Endothelial cell of umbilical vein (primary cell): ENCODE data around the gene TTLL5. TPM values are rescaled to one million over a fixed set of nuclear protein-coding genes. Genes with fewer than 3 reads are reported as not detected.
A peak's percentile ranks its signal among the peaks of the same experiment; 100 is the strongest.

Source experiments
- BruUV-seq: library from RNA; stranded (reverse); fragments of 400-500 nt; replicated peaks from 2 replicates; lab custom pipeline; 2021; lab: Mats Ljungman, UMichigan
- CTCF ChIA-PET: fragments of 300-600, 350-600 bp; sonication (Branson Sonifier 250); formaldehyde crosslinking; loops from one replicate; lab custom pipeline; 2021; ENCODE audit warnings: antibody characterized with exemption, inconsistent platforms; lab: Charles Lee
- POLR2A ChIA-PET: fragments of 300-600, 350-600 bp; sonication (Branson Sonifier 250); formaldehyde crosslinking; loops from one replicate; lab custom pipeline; 2021; ENCODE audit warnings: antibody characterized with exemption, inconsistent platforms; lab: Charles Lee
- DNase-seq: peaks from one replicate; pipeline ENCODE4 v3.0.0-alpha.2; 2011; ENCODE audit warnings: low read depth, low spot score
- FAIRE-seq: peaks from 2 replicates; lab custom pipeline; 2011; peaks lifted over from hg19 to GRCh38; lab: Jason Lieb, UNC
- H2AFZ ChIP-seq: 2 replicates; pipeline ENCODE4 v1.6.0; 2012; ENCODE audit warnings: low read depth, low read length, control low read depth, inconsistent platforms
- H3K27ac ChIP-seq: 2 replicates; pipeline ENCODE4 v1.5.1; 2011; ENCODE audit warnings: low read depth, mild to moderate bottlenecking, control low read depth, low read length, moderate library complexity; ENCODE audit not compliant: insufficient read depth
- H3K27me3 ChIP-seq, 2 experiments: 2 replicates each; pipeline versions ENCODE4 v1.6.0 to v1.6.1; 2011; ENCODE audit warnings: low read length in 2 of 2, mixed read lengths in 1 of 2; ENCODE audit not compliant: control insufficient read depth in 2 of 2, insufficient read depth in 2 of 2
- H3K36me3 ChIP-seq, 2 experiments: 2 replicates in 1 of 2; 3 replicates in 1 of 2; pipeline ENCODE4 v1.5.1; 2011; ENCODE audit warnings: low read length in 2 of 2, mild to moderate bottlenecking in 1 of 2, moderate library complexity in 1 of 2; ENCODE audit not compliant: control insufficient read depth in 2 of 2, insufficient read depth in 2 of 2; ENCODE audit errors: extremely low read depth in 1 of 2
- H3K4me1 ChIP-seq: 3 replicates; pipeline ENCODE4 v1.5.1; 2011; ENCODE audit warnings: mild to moderate bottlenecking, low read length; ENCODE audit not compliant: control insufficient read depth, insufficient read depth; ENCODE audit errors: extremely low read depth
- H3K4me2 ChIP-seq: 2 replicates; pipeline ENCODE4 v1.6.1; 2011; ENCODE audit warnings: low read length, control low read depth, mixed read lengths; ENCODE audit not compliant: insufficient read depth
- H3K4me3 ChIP-seq, 3 experiments: fragments of 200-600 bp in 1 of 3; sonication (generic), shearing (Covaris generic) in 1 of 3; replicated peaks in 1 of 3; 2 replicates each; pipeline ENCODE4 v1.5.1; 2011 to 2016; ENCODE audit warnings: control low read depth in 3 of 3, low read length in 3 of 3, mild to moderate bottlenecking in 2 of 3, inconsistent platforms in 1 of 3, low read depth in 1 of 3, moderate library complexity in 1 of 3; ENCODE audit not compliant: insufficient read depth in 1 of 3
- H3K79me2 ChIP-seq: 2 replicates; pipeline ENCODE4 v1.6.0; 2012; ENCODE audit warnings: low read length, inconsistent platforms; ENCODE audit not compliant: control insufficient read depth, insufficient read depth
- H3K9ac ChIP-seq: replicated peaks from 2 replicates; pipeline ENCODE3; 2011; ENCODE audit warnings: low read length, control low read depth; ENCODE audit not compliant: insufficient read depth; ENCODE audit errors: extremely low read depth
- H3K9me1 ChIP-seq: replicated peaks from 3 replicates; pipeline ENCODE4 v1.6.0; 2011; ENCODE audit warnings: mild to moderate bottlenecking, low read length; ENCODE audit not compliant: control insufficient read depth, insufficient read depth; ENCODE audit errors: extremely low read depth
- H3K9me3 ChIP-seq: replicated peaks from 2 replicates; pipeline ENCODE4 v1.5.1; 2012; ENCODE audit warnings: low read length, inconsistent platforms; ENCODE audit not compliant: control insufficient read depth, insufficient read depth
- H4K20me1 ChIP-seq: replicated peaks from 2 replicates; pipeline ENCODE3; 2011; ENCODE audit warnings: mild to moderate bottlenecking, low read length; ENCODE audit not compliant: control insufficient read depth, insufficient read depth; ENCODE audit errors: extremely low read depth
- FOS ChIP-seq: IDR thresholded peaks from 2 replicates; pipeline ENCODE4 v1.6.1; 2011; ENCODE audit warnings: mild to moderate bottlenecking, low read length, moderate library complexity, borderline replicate concordance; ENCODE audit not compliant: insufficient read depth
- GATA2 ChIP-seq: IDR thresholded peaks from 2 replicates; pipeline ENCODE4 v1.7.0; 2011; ENCODE audit warnings: low read depth, mild to moderate bottlenecking, moderate library complexity, mixed read lengths, low read length; ENCODE audit not compliant: insufficient read length, insufficient read depth
- JUN ChIP-seq: IDR thresholded peaks from 2 replicates; pipeline ENCODE4 v1.6.1; 2011; ENCODE audit warnings: borderline replicate concordance, low read depth; ENCODE audit not compliant: insufficient read length, insufficient read depth
- MYC ChIP-seq: IDR thresholded peaks from one replicate; pipeline ENCODE4 v1.6.1; 2011; ENCODE audit warnings: mild to moderate bottlenecking, low read depth, low read length
- POLR2A ChIP-seq: IDR thresholded peaks from 2 replicates; pipeline ENCODE4 v1.6.1; 2012; ENCODE audit warnings: low read depth, mild to moderate bottlenecking, control low read depth, low read length
- dilution Hi-C: fragments of 300-500 bp; cut with MboI; formaldehyde crosslinking; loops from one replicate; pipeline ENCODE4 v1.15.0; 2019; ENCODE audit warnings: low sequenced_read_pairs; ENCODE audit not compliant: extremely low pct_ligation_motif_present
- intact Hi-C: fragments of 100-400 bp; cut with micrococcal nuclease; formaldehyde crosslinking; loops from one replicate; pipeline ENCODE4 v1.10.0; 2022
- polyA plus RNA-seq, 4 experiments: library from polyadenylated mRNA; depleted of rRNA in 3 of 4; stranded (reverse) in 3 of 4; unstranded in 1 of 4; fragments of >200 nt; gene quantifications; 2 replicates each; pipeline versions ENCODE4 v1.2.1 to v1.2.3, GENCODE V29; 2011 to 2012; ENCODE audit warnings: missing spikeins in 1 of 4
- total RNA-seq: library from RNA; stranded (reverse); gene quantifications from 2 replicates; pipeline ENCODE4 v1.2.3, GENCODE V29; 2021
- TF ChIP-seq, protein P1 (sequence below), 2 donors: IDR thresholded peaks; 1 replicate in 1 of 2; 2 replicates in 1 of 2; pipeline ENCODE4 v1.5.1; 2011; ENCODE audit warnings: low read length in 2 of 2, mild to moderate bottlenecking in 2 of 2, moderate library complexity in 2 of 2, control low read depth in 1 of 2, inconsistent platforms in 1 of 2, low read depth in 1 of 2; ENCODE audit not compliant: insufficient read depth in 1 of 2; ENCODE audit errors: extremely low read depth in 1 of 2
- TF ChIP-seq, protein P2 (sequence below): IDR thresholded peaks from 2 replicates; pipeline ENCODE4 v1.6.1; 2011; ENCODE audit not compliant: insufficient read depth, insufficient read length

TTLL5 gene
- total and polyA plus RNA-seq, 2 donors (not counting 3 experiments of a cell fraction or from before 2014, with no cell fraction given) = 33.2 to 93.6 TPM

GRCh38 chr14:75720842-75721498, 59.9 kb downstream of the TTLL5 start:
- peaks cover 9 to 20% of the 10 kb centered on the region in 2 experiments for H3K36me3 ChIP-seq
- DNase-seq (peak; percentile 59), FAIRE-seq (no peak)
- no peak overlapping the region for H3K9ac ChIP-seq
- no peak overlapping the region for H3K4me2 ChIP-seq
- no peak overlapping the region for H3K4me3 ChIP-seq
- no peaks in the 10 kb centered on the region for H3K9me3 ChIP-seq
- CTCF ChIA-PET = interaction anchor here (0.7 to 2.3 kb wide), 4 partner anchors 9 to 261 kb away, joined by 3 to 31 read pairs (median 8); partner anchors contain the start of gene TGFB3
- H3K27me3 ChIP-seq = no peaks in the 10 kb centered on the region
- TF ChIP-seq, protein P1, sequence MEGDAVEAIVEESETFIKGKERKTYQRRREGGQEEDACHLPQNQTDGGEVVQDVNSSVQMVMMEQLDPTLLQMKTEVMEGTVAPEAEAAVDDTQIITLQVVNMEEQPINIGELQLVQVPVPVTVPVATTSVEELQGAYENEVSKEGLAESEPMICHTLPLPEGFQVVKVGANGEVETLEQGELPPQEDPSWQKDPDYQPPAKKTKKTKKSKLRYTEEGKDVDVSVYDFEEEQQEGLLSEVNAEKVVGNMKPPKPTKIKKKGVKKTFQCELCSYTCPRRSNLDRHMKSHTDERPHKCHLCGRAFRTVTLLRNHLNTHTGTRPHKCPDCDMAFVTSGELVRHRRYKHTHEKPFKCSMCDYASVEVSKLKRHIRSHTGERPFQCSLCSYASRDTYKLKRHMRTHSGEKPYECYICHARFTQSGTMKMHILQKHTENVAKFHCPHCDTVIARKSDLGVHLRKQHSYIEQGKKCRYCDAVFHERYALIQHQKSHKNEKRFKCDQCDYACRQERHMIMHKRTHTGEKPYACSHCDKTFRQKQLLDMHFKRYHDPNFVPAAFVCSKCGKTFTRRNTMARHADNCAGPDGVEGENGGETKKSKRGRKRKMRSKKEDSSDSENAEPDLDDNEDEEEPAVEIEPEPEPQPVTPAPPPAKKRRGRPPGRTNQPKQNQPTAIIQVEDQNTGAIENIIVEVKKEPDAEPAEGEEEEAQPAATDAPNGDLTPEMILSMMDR (IDR thresholded peaks at IDR 0.05; ENCODE audit: extremely low read depth in 1 of 2, insufficient read depth in 1 of 2, low read depth in 1 of 2, low read length in 2 of 2) = no peak
- TF ChIP-seq, protein P2, sequence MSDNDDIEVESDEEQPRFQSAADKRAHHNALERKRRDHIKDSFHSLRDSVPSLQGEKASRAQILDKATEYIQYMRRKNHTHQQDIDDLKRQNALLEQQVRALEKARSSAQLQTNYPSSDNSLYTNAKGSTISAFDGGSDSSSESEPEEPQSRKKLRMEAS = no peak
- TF ChIP-seq POLR2A (no peak), GATA2 (no peak), MYC (no peak), FOS (no peak), JUN (no peak)
- H2AFZ ChIP-seq = no peak overlapping the region
- H3K4me1 ChIP-seq = no peaks in the 10 kb centered on the region
- H3K79me2 ChIP-seq = no peaks in the 10 kb centered on the region
- no TSS peak for BruUV-seq
- H4K20me1 ChIP-seq = no peaks in the 10 kb centered on the region
- intact Hi-C loops (no loop called here), dilution Hi-C loops (loop anchor here (25.0 kb wide), 1 partner anchor 266 kb away; the partner anchor contains the start of genes IFT43 and TGFB3)
- POLR2A ChIA-PET = no interaction called here
- no peak overlapping the region for H3K27ac ChIP-seq
- no peaks in the 10 kb centered on the region for H3K9me1 ChIP-seq
